K562 (cell line): ENCODE data around the gene KRT34. TPM values are rescaled to one million over a fixed set of nuclear protein-coding genes. Genes with fewer than 3 reads are reported as not detected.

Experiments used
- ATAC-seq: fragments of 200-7000 bp; cut with Tn5 transposase; 3 replicates; pipeline ENCODE4 v1.9.1; 2020; ENCODE audit warnings: moderate library complexity
- BruUV-seq: library from RNA; stranded (reverse); fragments of 400-500 nt; replicated peaks from 2 replicates; lab custom pipeline; 2021; lab: Mats Ljungman, UMichigan
- CTCF ChIA-PET: fragments of 300-600 bp; formaldehyde crosslinking; extraction: SDS; loops from one replicate; lab custom pipeline; 2021; ENCODE audit warnings: low intra/inter-chr PET ratio; lab: Yijun Ruan, JAX
- POLR2A ChIA-PET: fragments of 300-600, 350-650 bp; sonication (Branson Sonifier 250); formaldehyde crosslinking; extraction: SDS; loops from one replicate; lab custom pipeline; 2021; ENCODE audit warnings: antibody characterized with exemption, inconsistent platforms; lab: Yijun Ruan, JAX
- DNase-seq, 4 experiments: peaks; one replicate each; pipeline versions ENCODE4 v3.0.0 to v3.0.0-alpha.2; 2011 to 2018; ENCODE audit warnings: low spot score in 3 of 4, mixed read lengths in 3 of 4; ENCODE audit errors: extremely low read depth in 1 of 4
- FAIRE-seq: peaks from 2 replicates; lab custom pipeline; 2011; peaks lifted over from hg19 to GRCh38; lab: Jason Lieb, UNC
- H2AFZ ChIP-seq: 2 replicates; pipeline ENCODE4 v1.6.0; 2011; ENCODE audit warnings: low read depth, low read length, control low read depth, inconsistent platforms
- H3K27ac ChIP-seq: fragments of 200-600 bp; 3 replicates; pipeline ENCODE4 v1.8.0; 2011; ENCODE audit warnings: low read depth, mild to moderate bottlenecking, control low read depth, inconsistent platforms, low read length, moderate library complexity, mixed read lengths; ENCODE audit errors: extremely low read depth
- H3K27me3 ChIP-seq, 2 experiments: fragments of 300-600 bp in 1 of 2; 2 replicates in 1 of 2; 3 replicates in 1 of 2; pipeline versions ENCODE4 v1.6.0 to v1.8.0; 2011; ENCODE audit warnings: inconsistent platforms in 2 of 2, low read length in 2 of 2, mild to moderate bottlenecking in 1 of 2, mixed read lengths in 1 of 2, moderate library complexity in 1 of 2; ENCODE audit not compliant: control insufficient read depth in 2 of 2, insufficient read depth in 2 of 2
- H3K36me3 ChIP-seq: fragments of 300-600 bp; 3 replicates; pipeline ENCODE4 v1.8.0; 2011; ENCODE audit warnings: mild to moderate bottlenecking, low read length, inconsistent platforms; ENCODE audit not compliant: control insufficient read depth, insufficient read depth
- H3K4me1 ChIP-seq, 2 experiments: fragments of 200-600 bp in 1 of 2; replicated peaks in 1 of 2; 2 replicates in 1 of 2; 3 replicates in 1 of 2; pipeline versions ENCODE4 v1.5.1 to v1.8.0; 2011; ENCODE audit warnings: inconsistent platforms in 2 of 2, low read length in 2 of 2, mild to moderate bottlenecking in 1 of 2, mixed read lengths in 1 of 2, moderate library complexity in 1 of 2; ENCODE audit not compliant: control insufficient read depth in 2 of 2, insufficient read depth in 2 of 2
- H3K4me2 ChIP-seq: 2 replicates; pipeline ENCODE4 v1.6.1; 2011; ENCODE audit warnings: low read length, control low read depth, inconsistent platforms, mixed read lengths; ENCODE audit not compliant: insufficient read depth
- H3K4me3 ChIP-seq: fragments of 200-600 bp; sonication (generic), shearing (Covaris generic); 2 replicates; pipeline ENCODE4 v1.5.1; 2016; ENCODE audit warnings: control low read depth, inconsistent platforms
- H3K79me2 ChIP-seq: fragments of 200-600 bp; 3 replicates; pipeline ENCODE4 v1.8.0; 2011; ENCODE audit warnings: low read length, inconsistent platforms; ENCODE audit not compliant: control insufficient read depth, insufficient read depth
- H3K9ac ChIP-seq, 2 experiments: 2 replicates each; pipeline versions ENCODE4 v1.6.0 to v1.6.1; 2011; ENCODE audit warnings: low read depth in 2 of 2, low read length in 2 of 2, control low read depth in 1 of 2, inconsistent platforms in 1 of 2, mild to moderate bottlenecking in 1 of 2, mixed read lengths in 1 of 2; ENCODE audit not compliant: insufficient read depth in 1 of 2
- H3K9me1 ChIP-seq: one replicate; pipeline ENCODE4 v1.6.0; 2011; ENCODE audit warnings: inconsistent platforms, mild to moderate bottlenecking, low read length, moderate library complexity; ENCODE audit not compliant: control insufficient read depth, insufficient read depth
- H3K9me3 ChIP-seq: replicated peaks from 2 replicates; pipeline ENCODE4 v1.5.1; 2011; ENCODE audit warnings: low read depth, low read length, inconsistent platforms; ENCODE audit not compliant: control insufficient read depth, insufficient read depth
- H4K20me1 ChIP-seq: replicated peaks from 2 replicates; pipeline ENCODE4 v1.6.1; 2011; ENCODE audit warnings: low read length, inconsistent platforms, mixed read lengths; ENCODE audit not compliant: control insufficient read depth, insufficient read depth
- CBX1 ChIP-seq: sonication (generic); IDR thresholded peaks from 2 replicates; pipeline ENCODE4 v1.6.1; 2016; ENCODE audit warnings: antibody characterized with exemption, low read depth, mild to moderate bottlenecking
- ETV1 ChIP-seq: fragments of 450-650 bp; conservative IDR thresholded peaks from 2 replicates; pipeline ENCODE4 v1.6.1; 2016; ENCODE audit warnings: missing genetic modification characterization, control low read depth, low read depth, missing compliant biosample characterization
- GATAD2A ChIP-seq: fragments of 450-650 bp; IDR thresholded peaks from 2 replicates; pipeline ENCODE4 v1.6.1; 2017
- HDGF ChIP-seq: fragments of 450-650 bp; IDR thresholded peaks from 2 replicates; pipeline ENCODE4 v1.6.1; 2016
- NCOA2 ChIP-seq, 2 experiments: fragments of 450-650 bp; IDR thresholded peaks; 2 replicates each; pipeline ENCODE4 v1.6.1; 2018; ENCODE audit warnings: mild to moderate bottlenecking in 2 of 2, moderate library complexity in 1 of 2; ENCODE audit not compliant: partially characterized antibody in 2 of 2
- RFX7 ChIP-seq: fragments of 250-450 bp; sonication (Bioruptor Pico); IDR thresholded peaks from 2 replicates; pipeline ENCODE4 v1.5.1; 2021; ENCODE audit warnings: mild to moderate bottlenecking
- TAF1 ChIP-seq: IDR thresholded peaks from 2 replicates; pipeline ENCODE4 v1.6.1; 2011; ENCODE audit warnings: mild to moderate bottlenecking, low read length, moderate library complexity; ENCODE audit not compliant: insufficient read depth, control insufficient read depth, severe bottlenecking; ENCODE audit errors: extremely low read depth
- ZNF347 ChIP-seq: fragments of 450-650 bp; formaldehyde crosslinking; IDR thresholded peaks from 2 replicates; pipeline ENCODE4 v1.4.0; 2020; ENCODE audit warnings: low read depth, mild to moderate bottlenecking, moderate library complexity
- ZNF561 ChIP-seq: fragments of 450-650 bp; formaldehyde crosslinking; conservative IDR thresholded peaks from 2 replicates; pipeline ENCODE4 v1.4.0; 2020; ENCODE audit warnings: mild to moderate bottlenecking, moderate library complexity
- WGBS: fragments of 100-300 bp; shearing (Covaris generic); methylation state at CpG from one replicate; pipeline ENCODE4 v1.1.6; 2016; ENCODE audit warnings: low coverage, mixed read lengths; ENCODE audit not compliant: insufficient coverage; ENCODE audit errors: missing lambda C conversion rate; 5-methylcytosine and 5-hydroxymethylcytosine counted together
- in situ Hi-C: fragments of 300-500 bp; cut with MboI; formaldehyde crosslinking; loops from 4 replicates; pipeline ENCODE4 v1.15.0; 2018; ENCODE audit warnings: inconsistent platforms, mixed read lengths
- intact Hi-C: fragments of 100-400 bp; cut with micrococcal nuclease; formaldehyde crosslinking; loops from 2 replicates; pipeline ENCODE4 v1.14.2; 2022
- polyA plus RNA-seq, 8 experiments: library from polyadenylated mRNA; depleted of rRNA in 4 of 8; stranded (reverse) in 5 of 8; unstranded in 3 of 8; fragments of >200 nt; fragmentation: Nextera tagmentation in 2 of 8; fragmentation: Illumina TruSeq in 1 of 8; extraction: Ambion mirVana in 2 of 8; extraction: Trizol in 1 of 8; gene quantifications; 2 replicates each; pipeline versions ENCODE4 v1.2.1 to v1.2.3, GENCODE V29; 2011 to 2014; ENCODE audit warnings: inconsistent platforms in 1 of 8, missing spikeins in 1 of 8
- total RNA-seq, 7 experiments: library from RNA; depleted of rRNA in 6 of 7; stranded (reverse); fragments of >200 nt in 6 of 7; fragmentation: Illumina TruSeq in 2 of 7; extraction: Trizol in 2 of 7; gene quantifications; 2 replicates each; pipeline versions ENCODE4 v1.2.1 to v1.2.3, GENCODE V29; 2011 to 2021; ENCODE audit warnings: low replicate concordance in 1 of 7

Gene KRT34
- total and polyA plus RNA-seq, 9 of the 15 experiments (the other 6 are each of a cell fraction or from before 2014, with no cell fraction given) = not detected

- no peaks in the 10 kb centered on the region for H3K9me3 ChIP-seq
- DNase-seq (no peak), FAIRE-seq (no peak), ATAC-seq (no peak)
- BruUV-seq = no TSS peak
- H3K4me3 ChIP-seq = no peak overlapping the region
- CTCF ChIA-PET = no interaction called here
- H3K4me2 ChIP-seq = no peak overlapping the region
- in situ Hi-C loops (no loop called here), intact Hi-C loops (no loop called here)
- H2AFZ ChIP-seq = no peak overlapping the region
- no peaks in the 10 kb centered on the region for H3K9me1 ChIP-seq
- no peak overlapping the region for H3K9ac ChIP-seq
- no peaks in the 10 kb centered on the region for H4K20me1 ChIP-seq
- no peaks in the 10 kb centered on the region for H3K36me3 ChIP-seq
- H3K27ac ChIP-seq = no peak overlapping the region
- POLR2A ChIA-PET = interaction anchor here (0.7 kb wide), 1 partner anchor 960 kb away, joined by 3 read pairs; no protein-coding TSS in a partner anchor
- 0% methylated on average over 3 of the region's 3 CpGs for WGBS
- no peak for TF ChIP-seq TAF1
- no peaks in the 10 kb centered on the region for H3K4me1 ChIP-seq
- no peaks in the 10 kb centered on the region for H3K79me2 ChIP-seq
- H3K27me3 ChIP-seq = no peaks in the 10 kb centered on the region
Measured at GRCh38 chr17:41343029-41343428, 39.1 kb downstream of the KRT34 start.

- TF ChIP-seq GATAD2A (no peak), ZNF347 (no peak), CBX1 (no peak), NCOA2 (IDR thresholded peaks at IDR 0.05; ENCODE audit: partially characterized antibody in 2 of 2) (no peak), HDGF (no peak), ETV1 (tag) (no peak), RFX7 (CRISPR knock-in tag) (no peak), ZNF561 (CRISPR knock-in tag) (no peak)
- ATAC-seq (no peak), FAIRE-seq (no peak), DNase-seq (no peak)
- ChIA-PET POLR2A (interaction anchor here (0.6 kb wide), 1 partner anchor 143 kb away, joined by 3 read pairs; no protein-coding TSS in a partner anchor), CTCF (no interaction called here)
- no peaks in the 10 kb centered on the region for H3K4me1 ChIP-seq
- no peak overlapping the region for H3K9ac ChIP-seq
- no peak overlapping the region for H3K27ac ChIP-seq
- 0% methylated on average over 7 of the region's 7 CpGs for WGBS
- H3K9me1 ChIP-seq = no peaks in the 10 kb centered on the region
- H3K79me2 ChIP-seq = no peaks in the 10 kb centered on the region
- no peak overlapping the region for H2AFZ ChIP-seq
- intact Hi-C loops (no loop called here), in situ Hi-C loops (no loop called here)
- no TSS peak for BruUV-seq
- no peak overlapping the region for H3K4me3 ChIP-seq
- H3K4me2 ChIP-seq = no peak overlapping the region
- H3K27me3 ChIP-seq = no peaks in the 10 kb centered on the region
- no peaks in the 10 kb centered on the region for H3K36me3 ChIP-seq
- no peaks in the 10 kb centered on the region for H3K9me3 ChIP-seq
- no peaks in the 10 kb centered on the region for H4K20me1 ChIP-seq
Measured at GRCh38 chr17:41340934-41341861, 40.9 kb downstream of the KRT34 start.
